ENCODE results near the gene CCDC134. TPM values are rescaled to one million over a fixed set of nuclear protein-coding genes. Genes with fewer than 3 reads are reported as not detected.

Gene CCDC134
- total RNA-seq, 4 donors from 2014 or later, result 6.5 to 9.6 (median 8.2) TPM

DNA sequence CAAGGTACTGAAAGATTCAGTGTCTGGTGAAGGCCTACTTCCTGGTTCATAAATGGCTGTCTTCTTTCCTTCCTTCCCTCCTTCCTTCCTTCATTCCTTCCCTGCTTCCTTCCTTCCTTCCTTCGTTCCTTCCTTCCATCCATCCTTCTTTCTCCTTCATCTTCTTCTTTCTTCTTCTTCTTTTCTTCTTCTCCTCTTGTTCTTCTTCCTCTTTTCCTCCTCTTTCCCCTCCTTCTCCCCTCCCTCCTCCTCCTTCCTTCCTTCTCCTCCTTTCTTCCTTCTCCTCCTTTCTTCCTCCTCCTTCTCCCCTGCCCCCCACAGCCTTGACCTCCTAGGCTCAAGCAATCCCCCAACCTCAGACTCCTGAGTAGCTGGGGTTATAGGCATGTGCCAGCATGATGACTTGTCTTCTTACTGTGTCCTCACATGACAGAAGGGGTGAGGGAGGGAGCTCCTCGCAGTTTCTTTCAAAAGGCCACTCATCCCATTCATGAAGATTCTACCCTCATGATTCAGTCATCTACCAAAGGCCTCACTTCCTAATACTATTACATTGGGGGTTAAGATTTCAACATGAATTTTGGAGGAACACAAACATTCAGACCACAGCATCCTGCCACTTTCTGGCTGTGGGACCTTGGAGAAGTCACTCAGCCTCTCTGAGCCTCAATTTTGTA is 22.6 kb upstream of the CCDC134 start:
- no peak overlapping the region for H3K4me3 ChIP-seq
- peaks cover 0 to 7% (median 0%) of the 10 kb centered on the region in 4 donors for H3K4me1 ChIP-seq
- H3K27me3 ChIP-seq, result no peaks in the 10 kb centered on the region
- H3K36me3 ChIP-seq, result no peaks in the 10 kb centered on the region
- no peaks in the 10 kb centered on the region for H3K9me3 ChIP-seq
- no peak for TF ChIP-seq EP300 (IDR thresholded peaks at IDR 0.05)
- no peak for TF ChIP-seq POLR2A (IDR thresholded peaks at IDR 0.05)
- TF ChIP-seq, protein P1, sequence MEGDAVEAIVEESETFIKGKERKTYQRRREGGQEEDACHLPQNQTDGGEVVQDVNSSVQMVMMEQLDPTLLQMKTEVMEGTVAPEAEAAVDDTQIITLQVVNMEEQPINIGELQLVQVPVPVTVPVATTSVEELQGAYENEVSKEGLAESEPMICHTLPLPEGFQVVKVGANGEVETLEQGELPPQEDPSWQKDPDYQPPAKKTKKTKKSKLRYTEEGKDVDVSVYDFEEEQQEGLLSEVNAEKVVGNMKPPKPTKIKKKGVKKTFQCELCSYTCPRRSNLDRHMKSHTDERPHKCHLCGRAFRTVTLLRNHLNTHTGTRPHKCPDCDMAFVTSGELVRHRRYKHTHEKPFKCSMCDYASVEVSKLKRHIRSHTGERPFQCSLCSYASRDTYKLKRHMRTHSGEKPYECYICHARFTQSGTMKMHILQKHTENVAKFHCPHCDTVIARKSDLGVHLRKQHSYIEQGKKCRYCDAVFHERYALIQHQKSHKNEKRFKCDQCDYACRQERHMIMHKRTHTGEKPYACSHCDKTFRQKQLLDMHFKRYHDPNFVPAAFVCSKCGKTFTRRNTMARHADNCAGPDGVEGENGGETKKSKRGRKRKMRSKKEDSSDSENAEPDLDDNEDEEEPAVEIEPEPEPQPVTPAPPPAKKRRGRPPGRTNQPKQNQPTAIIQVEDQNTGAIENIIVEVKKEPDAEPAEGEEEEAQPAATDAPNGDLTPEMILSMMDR (IDR thresholded peaks at IDR 0.05), result no peak
- H3K27ac ChIP-seq, result no peak overlapping the region
- DNase-seq (ENCODE audit: low spot score in 2 of 2), result no peak
- 73 to 74% methylated on average over 2 of the region's 2 CpGs for WGBS, 2 donors

DNA sequence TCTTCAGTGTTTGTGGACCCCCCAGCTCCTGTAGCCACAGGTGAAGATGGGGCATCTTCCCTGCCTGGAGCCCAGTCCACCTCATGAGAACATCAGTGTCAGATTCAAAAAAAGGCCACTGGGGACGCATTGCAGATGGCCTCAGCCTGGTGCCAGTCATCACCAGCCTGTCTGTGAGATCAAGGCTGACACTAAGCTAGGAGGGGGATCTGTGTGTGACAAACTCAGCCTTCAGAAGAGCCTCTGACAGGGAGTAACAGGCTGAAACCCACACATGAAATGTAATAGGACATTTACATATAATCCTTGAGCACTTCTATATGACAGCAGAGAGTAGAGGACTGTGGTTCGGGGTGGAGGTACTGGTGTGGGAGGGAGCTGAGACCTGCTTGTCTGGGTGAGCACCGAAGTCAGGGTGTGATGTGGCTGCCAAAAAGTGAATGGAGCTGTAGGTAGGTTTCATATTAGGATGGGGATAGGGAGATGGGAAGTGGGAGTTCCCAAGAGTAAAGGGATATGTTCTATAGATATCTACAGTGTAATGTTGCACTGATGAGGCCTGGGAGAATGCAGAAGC is 20.5 kb upstream of the CCDC134 start:
- WGBS, 2 donors, result 57 to 60% methylated on average over 3 of the region's 3 CpGs
- Histone ChIP-seq H3K27me3 (no peaks in the 10 kb centered on the region), H3K4me3 (no peak overlapping the region), H3K4me1 (peaks cover 0 to 7% (median 0%) of the 10 kb centered on the region in 4 donors), H3K9me3 (no peaks in the 10 kb centered on the region), H3K36me3 (no peaks in the 10 kb centered on the region), H3K27ac (no peak overlapping the region)
- no peak for TF ChIP-seq EP300 (IDR thresholded peaks at IDR 0.05)
- no peak for TF ChIP-seq POLR2A (IDR thresholded peaks at IDR 0.05)
- TF ChIP-seq, protein P1 (IDR thresholded peaks at IDR 0.05), result no peak
- DNase-seq (ENCODE audit: low spot score in 2 of 2), result no peak

DNA sequence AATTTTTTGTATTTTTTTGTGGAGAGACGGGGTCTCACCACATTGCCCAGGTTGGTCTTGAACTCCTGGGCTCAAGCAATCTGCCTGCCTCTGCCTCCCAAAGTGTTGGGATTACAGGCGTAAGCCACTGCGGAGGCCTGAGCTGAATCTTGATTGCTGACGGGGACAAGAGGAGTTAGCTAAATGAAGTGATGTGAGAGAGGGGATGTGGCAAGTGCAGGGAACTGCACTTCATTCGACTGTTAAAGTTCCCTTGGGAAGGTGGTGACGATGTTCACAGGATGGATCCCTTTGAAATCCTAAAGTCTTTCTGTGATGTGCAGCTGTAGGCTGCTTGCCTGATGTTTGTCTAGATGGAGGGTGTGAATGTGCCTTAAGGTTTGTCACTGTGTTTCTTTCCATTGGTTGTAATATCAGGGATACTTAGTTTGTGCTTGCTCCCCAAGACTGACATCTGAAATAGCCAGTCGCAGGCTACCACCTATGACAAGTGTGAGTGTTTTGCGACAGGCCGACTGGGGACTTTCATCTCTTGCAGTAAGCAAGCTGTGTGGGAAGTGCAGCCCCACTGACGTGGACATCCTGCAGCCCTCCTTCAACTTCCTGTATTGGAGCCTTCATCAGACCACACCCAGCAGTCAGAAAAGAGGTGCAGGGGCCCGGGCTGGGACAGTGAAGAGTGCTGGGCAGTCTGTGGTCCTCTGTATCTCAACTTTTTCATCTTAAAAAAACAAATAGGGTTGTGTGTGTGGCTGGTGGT is 19.6 kb upstream of the CCDC134 start:
- 57 to 59% methylated on average over 11 of the region's 11 CpGs for WGBS, 2 donors
- no peak for TF ChIP-seq POLR2A (IDR thresholded peaks at IDR 0.05)
- TF ChIP-seq, protein P1 (IDR thresholded peaks at IDR 0.05), result no peak
- TF ChIP-seq EP300 (IDR thresholded peaks at IDR 0.05), result no peak
- DNase-seq (ENCODE audit: low spot score in 2 of 2), result peak in 1 of 2 donors; percentile 35
- peak overlapping the region in 1 of 4 donors; percentile 80 for H3K27ac ChIP-seq
- H3K4me1 ChIP-seq, result peaks cover 0 to 7% (median 0%) of the 10 kb centered on the region in 4 donors
- H3K27me3 ChIP-seq, result no peaks in the 10 kb centered on the region
- no peaks in the 10 kb centered on the region for H3K36me3 ChIP-seq
- H3K9me3 ChIP-seq, result no peaks in the 10 kb centered on the region
- peak overlapping the region in 1 of 4 donors; percentile 21 for H3K4me3 ChIP-seq

DNA sequence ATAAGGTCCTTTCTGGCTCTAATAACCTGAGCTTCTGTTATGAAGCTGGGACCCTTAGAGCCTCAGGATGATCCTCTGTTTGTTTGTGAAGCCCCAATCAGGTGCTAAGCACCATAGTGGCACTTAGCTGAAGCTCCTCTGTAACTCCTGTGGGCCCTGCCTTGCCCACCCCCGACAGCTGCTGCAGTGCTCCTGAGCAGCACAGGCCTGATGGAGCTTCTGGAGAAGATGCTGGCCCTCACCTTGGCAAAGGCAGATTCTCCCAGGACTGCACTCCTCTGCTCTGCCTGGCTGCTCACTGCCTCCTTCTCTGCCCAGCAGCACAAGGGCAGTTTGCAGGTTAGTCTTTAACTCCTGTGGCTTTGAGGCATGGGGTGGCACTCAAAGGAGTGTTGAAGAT is 19.0 kb upstream of the CCDC134 start:
- TF ChIP-seq, protein P1 (IDR thresholded peaks at IDR 0.05), result no peak
- TF ChIP-seq EP300 (IDR thresholded peaks at IDR 0.05), result no peak
- TF ChIP-seq POLR2A (IDR thresholded peaks at IDR 0.05), result no peak
- Histone ChIP-seq H3K36me3 (no peaks in the 10 kb centered on the region), H3K4me1 (peaks cover 0 to 7% (median 0%) of the 10 kb centered on the region in 4 donors), H3K4me3 (peak overlapping the region in 1 of 4 donors; percentile 21), H3K9me3 (no peaks in the 10 kb centered on the region), H3K27ac (peak overlapping the region in 1 of 4 donors; percentile 66), H3K27me3 (no peaks in the 10 kb centered on the region)
- no peak for DNase-seq (ENCODE audit: low spot score in 2 of 2)
- 60 to 75% methylated on average over 1 of the region's 1 CpG for WGBS, 2 donors

DNA sequence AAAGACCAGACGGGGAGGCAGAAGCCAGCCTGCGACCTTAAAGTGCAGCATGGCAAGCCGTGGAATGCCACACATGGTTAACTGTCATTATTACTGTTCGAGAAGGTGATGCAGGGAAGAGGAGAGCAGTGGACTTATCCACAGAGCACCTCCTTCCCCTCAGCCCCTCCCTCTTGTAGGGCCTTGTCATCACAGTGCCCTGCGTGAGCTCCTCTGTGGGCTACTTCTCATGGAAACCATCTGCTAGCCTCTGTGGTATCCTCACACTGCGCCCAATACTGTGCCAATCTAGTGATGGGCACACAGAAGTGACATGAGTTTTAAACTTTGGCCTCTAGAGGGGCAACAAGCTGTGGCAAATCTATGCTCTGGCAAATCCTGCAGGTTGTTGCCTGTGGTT is 18.2 kb upstream of the CCDC134 start:
- TF ChIP-seq, protein P1 (IDR thresholded peaks at IDR 0.05), result no peak
- no peak for TF ChIP-seq EP300 (IDR thresholded peaks at IDR 0.05)
- TF ChIP-seq POLR2A (IDR thresholded peaks at IDR 0.05), result no peak
- WGBS, 2 donors, result 76 to 80% methylated on average over 6 of the region's 6 CpGs
- Histone ChIP-seq H3K27ac (peak overlapping the region in 1 of 4 donors; percentile 66), H3K4me3 (no peak overlapping the region), H3K4me1 (peaks cover 0 to 7% (median 0%) of the 10 kb centered on the region in 4 donors), H3K27me3 (no peaks in the 10 kb centered on the region), H3K9me3 (no peaks in the 10 kb centered on the region), H3K36me3 (no peaks in the 10 kb centered on the region)
- no peak for DNase-seq (ENCODE audit: low spot score in 2 of 2)

All from tibial nerve (tissue), 4 donors.